Astrocyte of the spinal cord (primary cell): ENCODE results near the gene WDR37.
A peak's percentile ranks its signal among the peaks of the same experiment; 100 is the strongest.
"Not testable (repeated sequence)": the region's sequence is repeated elsewhere in the genome, so short reads cannot be mapped to it uniquely, and the experiment has no call there.

ENCODE experiments used
- DNase-seq: peaks from one replicate; pipeline ENCODE4 v3.0.0; 2011; ENCODE audit warnings: low read depth, low spot score
- H3K4me3 ChIP-seq: 2 replicates; pipeline ENCODE4 v1.5.1; 2011; ENCODE audit warnings: low read depth, mild to moderate bottlenecking, low read length, moderate library complexity
- in situ Hi-C: cut with HindIII; loops from 2 replicates; pipeline ENCODE4 v1.10.0; 2017; ENCODE audit warnings: low sequenced_read_pairs
- TF ChIP-seq, protein P1 (sequence below): IDR thresholded peaks from 2 replicates; pipeline ENCODE4 v1.5.1; 2012; ENCODE audit warnings: low read depth, mild to moderate bottlenecking, low read length, inconsistent platforms

The WDR37 gene

DNA sequence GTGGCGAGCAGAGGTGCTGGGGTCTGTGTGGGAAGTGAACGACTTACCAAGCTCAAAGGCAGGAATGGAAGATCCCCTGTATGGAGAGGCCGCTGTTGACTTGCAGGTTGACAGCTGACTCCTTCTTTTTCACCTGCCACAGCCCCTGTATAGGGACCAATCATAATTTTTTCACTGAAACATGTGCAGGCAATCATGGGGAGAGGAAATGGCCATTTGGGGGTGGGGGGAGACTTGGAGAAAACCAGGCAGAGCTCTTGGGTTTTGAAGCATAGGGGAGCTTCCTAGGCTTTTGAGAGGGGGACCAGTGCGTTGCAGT lies 101.4 kb downstream of the WDR37 start:
- DNase-seq, result no peak
- H3K4me3 ChIP-seq, result no peak overlapping the region
- TF ChIP-seq, protein P1, sequence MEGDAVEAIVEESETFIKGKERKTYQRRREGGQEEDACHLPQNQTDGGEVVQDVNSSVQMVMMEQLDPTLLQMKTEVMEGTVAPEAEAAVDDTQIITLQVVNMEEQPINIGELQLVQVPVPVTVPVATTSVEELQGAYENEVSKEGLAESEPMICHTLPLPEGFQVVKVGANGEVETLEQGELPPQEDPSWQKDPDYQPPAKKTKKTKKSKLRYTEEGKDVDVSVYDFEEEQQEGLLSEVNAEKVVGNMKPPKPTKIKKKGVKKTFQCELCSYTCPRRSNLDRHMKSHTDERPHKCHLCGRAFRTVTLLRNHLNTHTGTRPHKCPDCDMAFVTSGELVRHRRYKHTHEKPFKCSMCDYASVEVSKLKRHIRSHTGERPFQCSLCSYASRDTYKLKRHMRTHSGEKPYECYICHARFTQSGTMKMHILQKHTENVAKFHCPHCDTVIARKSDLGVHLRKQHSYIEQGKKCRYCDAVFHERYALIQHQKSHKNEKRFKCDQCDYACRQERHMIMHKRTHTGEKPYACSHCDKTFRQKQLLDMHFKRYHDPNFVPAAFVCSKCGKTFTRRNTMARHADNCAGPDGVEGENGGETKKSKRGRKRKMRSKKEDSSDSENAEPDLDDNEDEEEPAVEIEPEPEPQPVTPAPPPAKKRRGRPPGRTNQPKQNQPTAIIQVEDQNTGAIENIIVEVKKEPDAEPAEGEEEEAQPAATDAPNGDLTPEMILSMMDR, result no peak
- in situ Hi-C loops, result no loop called here

DNA sequence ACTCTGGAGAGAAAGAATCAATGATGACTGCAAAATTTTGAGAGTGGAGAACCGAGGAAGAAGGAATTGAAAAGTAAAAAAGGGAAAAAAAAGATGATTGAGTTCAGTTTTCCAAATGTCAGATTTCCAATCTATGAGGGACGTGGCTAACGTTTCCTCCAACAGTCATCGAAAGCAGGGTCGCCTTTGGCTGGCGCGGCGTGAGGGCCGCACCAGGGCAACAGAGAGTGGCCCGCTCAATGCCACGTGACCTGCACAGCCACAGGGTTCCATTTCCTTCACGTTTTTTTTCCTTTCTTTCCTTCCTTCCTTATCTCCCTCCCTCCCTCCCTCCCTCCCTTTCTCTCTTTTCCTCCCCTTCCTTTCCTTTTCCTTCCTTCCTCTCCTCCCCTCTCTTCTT lies 101.9 kb downstream of the WDR37 start:
- in situ Hi-C loops, result no loop called here
- no peak for DNase-seq
- TF ChIP-seq, protein P1, result no peak
- H3K4me3 ChIP-seq, result no peak overlapping the region

DNA sequence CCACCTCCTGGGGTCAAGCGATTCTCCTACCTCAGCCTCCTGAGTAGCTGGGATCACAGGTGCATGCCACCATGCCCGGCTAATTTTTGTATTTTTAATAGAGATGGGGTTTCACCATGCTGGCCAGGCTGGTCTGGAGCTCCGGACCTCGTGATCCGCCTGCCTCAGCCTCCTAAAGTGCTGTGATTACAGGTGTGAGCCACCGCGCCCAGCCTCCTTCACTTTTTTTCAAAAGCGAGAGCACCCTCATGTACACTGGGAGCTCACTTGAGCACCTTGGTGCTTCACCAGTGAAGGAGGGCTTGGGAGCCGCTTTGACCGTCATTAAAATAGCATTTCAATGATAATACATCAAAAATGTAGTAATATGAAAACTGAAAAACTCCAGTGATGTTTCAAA lies 102.4 kb downstream of the WDR37 start:
- H3K4me3 ChIP-seq, DNase-seq, in situ Hi-C loops: not testable (repeated sequence)

DNA sequence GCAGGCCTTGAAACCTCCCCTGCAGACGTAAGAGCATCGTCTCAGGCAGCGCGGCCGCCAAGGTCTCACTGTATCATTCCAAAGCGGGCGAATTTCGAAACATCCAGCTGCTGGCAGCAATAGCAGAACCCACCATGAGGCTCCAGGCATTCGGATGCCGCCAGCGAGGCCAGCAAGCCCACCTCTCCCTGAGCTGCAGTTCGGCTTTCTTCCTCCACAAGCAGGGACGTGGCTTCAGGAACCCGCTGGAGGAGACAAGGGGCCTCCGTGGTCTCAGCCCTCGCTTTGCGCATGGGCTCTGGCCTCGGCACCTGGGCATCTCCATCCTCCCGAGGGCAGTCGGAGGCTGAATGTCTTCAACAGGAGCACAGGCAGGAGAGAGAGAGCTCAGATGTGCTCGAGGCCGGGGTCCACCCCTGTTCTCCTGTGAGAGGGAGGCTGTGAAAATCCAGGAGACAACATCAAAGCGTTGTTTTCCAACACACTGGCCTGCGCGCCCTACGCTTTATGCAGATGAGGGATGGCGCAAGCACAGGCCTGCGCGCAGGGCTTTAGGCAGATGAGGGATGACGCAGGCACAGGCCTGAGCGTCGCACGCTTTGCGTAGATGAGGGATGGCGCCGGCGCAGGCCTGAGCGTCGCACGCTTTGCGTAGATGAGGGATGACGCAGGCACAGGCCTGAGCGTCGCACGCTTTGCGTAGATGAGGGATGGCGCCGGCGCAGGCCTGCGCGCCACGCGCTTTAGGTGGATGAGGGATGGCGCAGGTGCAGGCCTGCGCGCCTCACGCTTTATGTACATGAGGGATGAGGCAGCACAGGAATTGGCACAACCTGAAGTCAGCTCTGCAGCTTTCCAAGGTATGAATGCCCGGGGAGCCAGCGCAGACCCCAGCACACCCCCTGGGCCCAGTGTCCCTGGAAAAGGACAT lies 103.2 kb downstream of the WDR37 start:
- TF ChIP-seq, protein P1, result no peak
- in situ Hi-C loops, result no loop called here
- H3K4me3 ChIP-seq, result no peak overlapping the region
- DNase-seq, result peak; percentile 5

DNA sequence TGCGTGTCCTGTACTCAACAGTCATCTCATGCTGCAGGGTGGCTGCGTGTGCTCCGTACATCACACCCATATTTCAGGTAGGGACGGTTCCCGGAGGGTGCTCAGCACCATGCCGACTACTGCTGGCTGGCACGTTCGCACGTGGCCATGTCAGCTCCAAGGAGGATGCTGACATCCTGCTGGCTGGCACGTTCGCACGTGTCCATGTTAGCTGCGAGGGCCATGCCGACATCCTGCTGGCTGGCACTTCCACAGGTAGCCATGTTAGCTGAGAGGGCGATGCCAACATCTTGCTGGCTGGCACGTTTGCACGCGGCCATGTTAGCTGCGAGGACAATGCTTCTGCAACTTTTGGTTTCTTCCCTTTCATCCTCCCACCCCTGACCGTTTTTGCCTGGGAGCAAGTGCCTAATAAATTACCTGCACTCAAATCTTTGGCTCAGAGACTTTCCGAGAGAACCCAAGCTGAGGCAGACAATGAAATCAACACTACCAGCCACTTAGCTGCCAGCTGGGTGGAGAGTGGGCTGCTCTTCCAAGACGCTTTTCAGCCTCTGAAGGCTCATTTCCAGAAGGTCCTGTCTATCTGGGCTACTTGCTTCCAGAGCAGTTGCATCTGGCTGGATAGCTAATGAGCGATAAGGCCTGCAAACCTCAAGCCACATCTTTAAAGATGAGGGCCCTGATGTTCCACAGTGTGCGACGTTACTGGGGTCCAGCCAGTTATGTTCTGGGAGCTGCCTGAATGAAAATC lies 104.6 kb downstream of the WDR37 start:
- no peak for DNase-seq
- in situ Hi-C loops, result no loop called here

DNA sequence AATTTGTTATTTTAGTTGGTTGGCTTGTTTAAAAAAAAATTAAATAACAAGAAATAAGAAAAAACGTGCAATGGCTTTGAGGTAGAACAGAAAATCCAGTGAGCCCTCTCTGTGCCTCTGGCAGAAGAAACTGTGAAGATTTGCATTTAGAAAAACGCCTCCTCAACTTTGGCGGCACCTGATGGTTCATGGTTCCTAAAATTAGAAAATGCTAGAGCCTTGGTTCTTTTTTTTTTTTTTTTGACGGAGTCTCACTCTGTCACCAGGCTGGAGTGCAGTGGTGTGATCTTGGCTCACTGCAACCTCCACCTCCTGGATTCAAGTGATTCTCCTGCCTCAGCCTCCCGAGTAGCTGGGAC lies 105.1 kb downstream of the WDR37 start:
- DNase-seq, in situ Hi-C loops, H3K4me3 ChIP-seq: not testable (repeated sequence)

More for the DNA sequence above, 104.6 kb downstream of the WDR37 start:
- H3K4me3 ChIP-seq, result no peak overlapping the region
- TF ChIP-seq, protein P1, result no peak

DNA sequence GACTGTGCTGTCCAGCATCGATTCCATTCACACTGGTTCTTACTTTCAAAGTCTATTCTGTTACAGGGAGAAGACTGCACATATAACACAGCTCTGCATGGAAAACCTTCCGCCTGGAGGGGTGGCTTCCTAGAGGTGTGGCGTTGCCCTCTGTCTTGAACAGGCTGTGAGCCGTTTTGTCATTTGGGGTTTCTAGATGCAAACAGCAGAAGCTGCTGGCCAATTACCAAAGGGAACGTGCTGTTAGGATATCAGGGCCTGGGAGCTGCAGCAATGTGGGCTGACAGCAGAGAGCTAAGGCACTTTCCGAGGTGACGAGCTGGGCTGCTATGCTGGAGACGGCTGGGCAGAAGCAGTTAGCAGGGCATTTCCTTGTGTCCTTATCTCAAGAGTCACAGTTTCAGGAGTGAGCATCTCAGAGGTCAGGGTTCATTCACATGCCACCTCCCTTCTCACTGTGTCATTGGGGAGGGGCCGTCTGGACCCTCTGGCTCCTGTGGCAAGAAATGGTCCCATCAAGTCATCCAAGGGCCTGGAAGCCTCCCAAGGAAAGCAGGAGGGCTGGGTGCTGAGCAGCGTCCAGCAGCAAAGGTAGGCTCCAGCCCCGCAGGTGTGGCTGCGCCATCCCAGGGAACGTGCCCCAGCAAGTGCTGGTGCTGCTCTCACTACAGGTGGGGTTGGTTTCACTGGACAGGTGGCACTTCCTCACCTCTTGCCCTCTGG lies 106.5 kb downstream of the WDR37 start:
- no peak for DNase-seq
- TF ChIP-seq, protein P1, result no peak
- in situ Hi-C loops, result no loop called here
- H3K4me3 ChIP-seq, result no peak overlapping the region
